ENCODE results near the gene CT45A10.
"Not testable (repeated sequence)": the region's sequence is repeated elsewhere in the genome, so short reads cannot be mapped to it uniquely, and the experiment has no call there.

The CT45A10 gene

GRCh38 chrX:135914404-135914803, 21.2 kb upstream of the CT45A10 start:
- no peak for TF ChIP-seq TAF1 (IDR thresholded peaks at IDR 0.05; ENCODE audit: borderline replicate concordance, insufficient read depth, low read length)
- no peak for TF ChIP-seq POLR2AphosphoS5 (IDR thresholded peaks at IDR 0.05; ENCODE audit: low read depth, low read length)
- no peak for TF ChIP-seq SIN3A (IDR thresholded peaks at IDR 0.05; ENCODE audit: borderline replicate concordance, insufficient read depth, low read length)
- no peak for TF ChIP-seq REST (IDR thresholded peaks at IDR 0.05; ENCODE audit: insufficient read depth in 1 of 2, low read depth in 2 of 2, low read length in 2 of 2)
- TF ChIP-seq FOXP2 (optimal IDR thresholded peaks at IDR 0.05; ENCODE audit: borderline replicate concordance, extremely low read depth, extremely low read length, insufficient read depth): no peak

- TF ChIP-seq SIN3A (IDR thresholded peaks at IDR 0.05; ENCODE audit: borderline replicate concordance, insufficient read depth, low read length) (no peak), POLR2AphosphoS5 (IDR thresholded peaks at IDR 0.05; ENCODE audit: low read depth, low read length) (no peak), TAF1 (IDR thresholded peaks at IDR 0.05; ENCODE audit: borderline replicate concordance, insufficient read depth, low read length) (no peak), REST (IDR thresholded peaks at IDR 0.05; ENCODE audit: insufficient read depth in 1 of 2, low read depth in 2 of 2, low read length in 2 of 2) (no peak), FOXP2 (optimal IDR thresholded peaks at IDR 0.05; ENCODE audit: borderline replicate concordance, extremely low read depth, extremely low read length, insufficient read depth) (no peak)
These were observed 17.0 kb upstream of the CT45A10 start for GRCh38 chrX:135910251-135910650.

- no peak for TF ChIP-seq FOXP2 (optimal IDR thresholded peaks at IDR 0.05; ENCODE audit: borderline replicate concordance, extremely low read depth, extremely low read length, insufficient read depth)
- TF ChIP-seq SIN3A (IDR thresholded peaks at IDR 0.05; ENCODE audit: borderline replicate concordance, insufficient read depth, low read length): no peak
- TF ChIP-seq POLR2AphosphoS5 (IDR thresholded peaks at IDR 0.05; ENCODE audit: low read depth, low read length): no peak
- no peak for TF ChIP-seq TAF1 (IDR thresholded peaks at IDR 0.05; ENCODE audit: borderline replicate concordance, insufficient read depth, low read length)
- no peak for TF ChIP-seq REST (IDR thresholded peaks at IDR 0.05; ENCODE audit: insufficient read depth in 1 of 2, low read depth in 2 of 2, low read length in 2 of 2)
These were observed 463 bp downstream of the CT45A10 start for GRCh38 chrX:135892781-135893180.

- no peak for TF ChIP-seq FOXP2 (optimal IDR thresholded peaks at IDR 0.05; ENCODE audit: borderline replicate concordance, extremely low read depth, extremely low read length, insufficient read depth)
- TF ChIP-seq REST (IDR thresholded peaks at IDR 0.05; ENCODE audit: insufficient read depth in 1 of 2, low read depth in 2 of 2, low read length in 2 of 2): no peak
- no peak for TF ChIP-seq SIN3A (IDR thresholded peaks at IDR 0.05; ENCODE audit: borderline replicate concordance, insufficient read depth, low read length)
- TF ChIP-seq POLR2AphosphoS5 (IDR thresholded peaks at IDR 0.05; ENCODE audit: low read depth, low read length): no peak
- TF ChIP-seq TAF1 (IDR thresholded peaks at IDR 0.05; ENCODE audit: borderline replicate concordance, insufficient read depth, low read length): no peak
These were observed 3.1 kb downstream of the CT45A10 start for GRCh38 chrX:135890087-135890585.

GRCh38 chrX:135871712-135872111, 21.5 kb downstream of the CT45A10 start, which contains the start of gene CT45A9:
Gene CT45A9, minus strand, starts transcription at chrX:135871812. Its CDS starts 3,751 bp downstream, at chrX:135868061.
- TF ChIP-seq SIN3A (IDR thresholded peaks at IDR 0.05; ENCODE audit: borderline replicate concordance, insufficient read depth, low read length); TAF1 (IDR thresholded peaks at IDR 0.05; ENCODE audit: borderline replicate concordance, insufficient read depth, low read length); POLR2AphosphoS5 (IDR thresholded peaks at IDR 0.05; ENCODE audit: low read depth, low read length): not testable (repeated sequence)
